Mammary epithelial cell (primary cell): ENCODE data around the gene PFKFB4.

Experiments
- CTCF ChIP-seq, 2 donors: IDR thresholded peaks in 1 of 2; conservative IDR thresholded peaks in 1 of 2; 2 replicates each; pipeline ENCODE4 v1.5.1; 2011 to 2012; ENCODE audit warnings: inconsistent platforms in 2 of 2, low read length in 2 of 2, mild to moderate bottlenecking in 2 of 2, control low read depth in 1 of 2, low read depth in 1 of 2; ENCODE audit not compliant: insufficient read depth in 1 of 2; ENCODE audit errors: extremely low read depth in 1 of 2
- EZH2 ChIP-seq: IDR thresholded peaks from 2 replicates; pipeline ENCODE4 v1.6.1; 2012; ENCODE audit warnings: low read length, inconsistent platforms, borderline replicate concordance

- TF ChIP-seq CTCF (conservative IDR thresholded peaks at IDR 0.05 in 1 of 2, IDR thresholded peaks at IDR 0.05 in 1 of 2; ENCODE audit: extremely low read depth in 1 of 2, insufficient read depth in 1 of 2, low read depth in 1 of 2, low read length in 2 of 2) (no peak), EZH2 (no peak)
Observed at GRCh38 chr3:48601622-48601994, 45.0 kb upstream of the PFKFB4 start.
